A549 (cell line): ENCODE results near the gene TRAFD1. TPM values are rescaled to one million over a fixed set of nuclear protein-coding genes. Genes with fewer than 3 reads are reported as not detected.

Experiments used
- ATAC-seq, 2 experiments: fragments of 200-7000 bp in 1 of 2; fragments of >200 bp in 1 of 2; cut with Nextera tagmentation in 1 of 2; cut with Tn5 transposase in 1 of 2; 3 replicates each; pipeline versions ENCODE4 v1.8.0 to v1.9.1; 2018 to 2020; ENCODE audit warnings: mild to moderate bottlenecking in 1 of 2, moderate library complexity in 1 of 2
- CTCF ChIA-PET: fragments of 300-600 bp; sonication (Branson Sonifier 250); formaldehyde crosslinking; extraction: SDS; loops from one replicate; lab custom pipeline; 2021; ENCODE audit warnings: antibody characterized with exemption, inconsistent platforms; lab: Yijun Ruan, JAX
- POLR2A ChIA-PET: fragments of 350-600 bp; formaldehyde crosslinking; extraction: SDS; loops from one replicate; lab custom pipeline; 2021; ENCODE audit warnings: antibody characterized with exemption, inconsistent platforms; lab: Yijun Ruan, JAX
- DNase-seq, 2 experiments: peaks; one replicate each; pipeline versions ENCODE4 v3.0.0 to v3.0.0-alpha.2; 2011 to 2016; ENCODE audit warnings: low read depth in 1 of 2, low spot score in 1 of 2
- FAIRE-seq: peaks from 2 replicates; lab custom pipeline; 2011; peaks lifted over from hg19 to GRCh38; lab: Jason Lieb, UNC
- H3K27ac ChIP-seq, 2 experiments: fragments of >200 bp; sonication (Bioruptor Twin); formaldehyde crosslinking; 3 replicates each; pipeline ENCODE4 v1.5.1; 2016 to 2017
- H3K4me1 ChIP-seq: fragments of >200 bp; sonication (Bioruptor Twin); formaldehyde crosslinking; 3 replicates; pipeline ENCODE4 v1.6.1; 2016
- H3K4me2 ChIP-seq: fragments of >200 bp; sonication (Bioruptor Twin); formaldehyde crosslinking; 3 replicates; pipeline ENCODE4 v1.6.1; 2016
- H3K4me3 ChIP-seq: fragments of >200 bp; sonication (Bioruptor Twin); formaldehyde crosslinking; 3 replicates; pipeline ENCODE4 v1.5.1; 2016
- H3K9me3 ChIP-seq: fragments of >200 bp; sonication (Bioruptor Twin); formaldehyde crosslinking; 3 replicates; pipeline ENCODE4 v1.6.1; 2016
- BCL3 ChIP-seq: fragments of >200 bp; sonication (Bioruptor Twin); formaldehyde crosslinking; IDR thresholded peaks from 3 replicates; pipeline ENCODE4 v1.6.1; 2016
- CBX8 ChIP-seq: fragments of 200-600 bp; sonication (generic); IDR thresholded peaks from 2 replicates; pipeline ENCODE4 v1.6.1; 2016
- CHD4 ChIP-seq: fragments of 200-600 bp; sonication (generic); IDR thresholded peaks from 2 replicates; pipeline ENCODE4 v1.6.1; 2016; ENCODE audit warnings: antibody characterized with exemption, mild to moderate bottlenecking, borderline replicate concordance
- HEYL ChIP-seq: fragments of 250-450 bp; sonication (Bioruptor Pico); IDR thresholded peaks from 2 replicates; pipeline ENCODE4 v1.8.0; 2021; ENCODE audit warnings: mild to moderate bottlenecking, moderate library complexity
- HOXB13 ChIP-seq: fragments of 250-450 bp; sonication (Bioruptor Pico); IDR thresholded peaks from 2 replicates; pipeline ENCODE4 v1.5.0; 2020; ENCODE audit warnings: low read depth, mild to moderate bottlenecking, moderate library complexity
- KDM5A ChIP-seq: fragments of 200-600 bp; sonication (generic); IDR thresholded peaks from 2 replicates; pipeline ENCODE4 v1.6.1; 2016; ENCODE audit warnings: antibody characterized with exemption, mild to moderate bottlenecking
- NR3C1 ChIP-seq: fragments of >200 bp; sonication (Bioruptor Twin); formaldehyde crosslinking; IDR thresholded peaks from 3 replicates; pipeline ENCODE4 v1.6.1; 2017
- PBX3 ChIP-seq: IDR thresholded peaks from 2 replicates; pipeline ENCODE4 v1.6.1; 2012
- POLR2A ChIP-seq: IDR thresholded peaks from 2 replicates; pipeline ENCODE4 v1.6.1; 2012; ENCODE audit warnings: mild to moderate bottlenecking, low read length
- RNF2 ChIP-seq: fragments of 200-600 bp; sonication (generic); IDR thresholded peaks from 2 replicates; pipeline ENCODE4 v1.6.1; 2016; ENCODE audit warnings: low read depth, mild to moderate bottlenecking, antibody characterized with exemption, moderate library complexity, borderline replicate concordance
- TFCP2L1 ChIP-seq: fragments of 250-450 bp; sonication (Bioruptor Pico); IDR thresholded peaks from 2 replicates; pipeline ENCODE4 v1.5.0; 2021; ENCODE audit warnings: mild to moderate bottlenecking
- TP53 ChIP-seq: fragments of 250-450 bp; sonication (Bioruptor Pico); IDR thresholded peaks from 2 replicates; pipeline ENCODE4 v1.5.0; 2021; ENCODE audit warnings: mild to moderate bottlenecking, moderate library complexity
- ZSCAN20 ChIP-seq: fragments of 250-450 bp; sonication (Bioruptor Pico); IDR thresholded peaks from 2 replicates; pipeline ENCODE4 v1.8.0; 2022; ENCODE audit warnings: mild to moderate bottlenecking, moderate library complexity
- WGBS: methylation state at CpG from one replicate; pipeline ENCODE4 v1.1.6; 2017; ENCODE audit errors: missing lambda C conversion rate; 5-methylcytosine and 5-hydroxymethylcytosine counted together
- polyA plus RNA-seq, 4 experiments: library from polyadenylated mRNA; depleted of rRNA in 3 of 4; stranded (reverse); fragments of >200 nt; fragmentation: RNase III in 1 of 4; extraction: RNeasy Plus Mini Kit Qiagen cat#74134 plus additional on column Dnase treatment in 1 of 4; gene quantifications; 2 replicates in 3 of 4; 3 replicates in 1 of 4; pipeline ENCODE4 v1.2.3, GENCODE V29; 2011 to 2017
- TF ChIP-seq, protein P1 (sequence below): fragments of 250-450 bp; sonication (Bioruptor Pico); IDR thresholded peaks from 2 replicates; pipeline ENCODE4 v1.5.0; 2021; ENCODE audit warnings: mild to moderate bottlenecking, moderate library complexity, borderline replicate concordance
- TF ChIP-seq, protein P2 (sequence below): fragments of 450-650 bp; IDR thresholded peaks from 2 replicates; pipeline ENCODE4 v1.6.1; 2014; ENCODE audit warnings: antibody characterized with exemption
- TF ChIP-seq, protein P3 (sequence below): fragments of 200-600 bp; sonication (generic); IDR thresholded peaks from 2 replicates; pipeline ENCODE4 v1.6.1; 2016; ENCODE audit warnings: antibody characterized with exemption, mild to moderate bottlenecking, moderate library complexity
- TF ChIP-seq, protein P4 (sequence below): IDR thresholded peaks from 2 replicates; pipeline ENCODE4 v1.6.1; 2012

Gene TRAFD1
- polyA plus RNA-seq, 2 of the 4 experiments (the other 2 are of a cell fraction), result 23.3 to 41.1 TPM

DNA sequence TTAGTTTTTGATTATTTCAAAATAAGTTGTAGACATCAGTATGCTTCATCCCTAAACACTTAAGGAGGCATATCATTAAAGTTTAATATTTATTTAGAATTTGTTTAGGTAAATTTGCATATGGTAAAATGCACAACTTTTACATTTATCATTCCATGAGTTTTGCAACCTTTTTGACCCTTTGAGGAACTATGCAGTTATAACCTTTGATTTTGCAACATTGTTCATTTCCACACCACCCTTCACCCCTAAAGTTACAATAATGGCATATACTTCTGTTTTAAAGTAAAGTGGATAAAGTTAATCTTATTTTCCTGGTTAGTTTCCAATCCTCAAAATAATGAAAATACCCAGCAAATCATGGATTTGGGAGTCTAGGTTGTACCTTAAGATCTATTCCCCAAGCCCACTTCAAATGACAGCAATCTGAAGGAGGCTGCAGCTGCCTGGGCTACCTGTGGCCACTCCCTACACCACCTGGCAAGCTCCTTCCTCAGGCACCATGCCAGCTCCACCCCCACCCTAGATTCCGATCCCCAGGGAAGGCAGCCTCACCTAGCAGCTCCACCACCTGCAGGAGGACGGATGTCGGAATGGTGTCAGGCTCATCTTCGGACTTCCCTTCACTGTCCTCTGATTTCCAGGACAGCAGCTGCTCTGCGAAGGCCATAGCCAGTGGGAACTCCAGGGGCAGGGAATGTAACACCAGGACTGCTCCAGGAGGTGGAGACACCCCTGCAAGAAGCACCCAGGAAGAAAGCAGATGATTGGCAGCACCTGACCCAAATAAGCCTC, 65.1 kb downstream of the TRAFD1 start:
- POLR2A ChIA-PET, result no interaction called here
- FAIRE-seq, result no peak

GRCh38 chr12:112191201-112191600, 65.8 kb downstream of the TRAFD1 start:
- DNase-seq (no peak), FAIRE-seq (no peak), ATAC-seq (no peak)
- no peak overlapping the region for H3K4me3 ChIP-seq
- no peak overlapping the region for H3K27ac ChIP-seq
- no peaks in the 10 kb centered on the region for H3K9me3 ChIP-seq
- ChIA-PET CTCF (interaction anchor here (0.9 to 6.3 kb wide), 6 partner anchors 7 to 391 kb away, joined by 4 to 32 read pairs (median 6); no protein-coding TSS in a partner anchor), POLR2A (no interaction called here)
- H3K4me1 ChIP-seq, result no peaks in the 10 kb centered on the region
- 97% methylated on average over 2 of the region's 2 CpGs for WGBS
- H3K4me2 ChIP-seq, result no peak overlapping the region
- TF ChIP-seq RNF2, result no peak
- TF ChIP-seq NR3C1, result no peak
- TF ChIP-seq, protein P1, sequence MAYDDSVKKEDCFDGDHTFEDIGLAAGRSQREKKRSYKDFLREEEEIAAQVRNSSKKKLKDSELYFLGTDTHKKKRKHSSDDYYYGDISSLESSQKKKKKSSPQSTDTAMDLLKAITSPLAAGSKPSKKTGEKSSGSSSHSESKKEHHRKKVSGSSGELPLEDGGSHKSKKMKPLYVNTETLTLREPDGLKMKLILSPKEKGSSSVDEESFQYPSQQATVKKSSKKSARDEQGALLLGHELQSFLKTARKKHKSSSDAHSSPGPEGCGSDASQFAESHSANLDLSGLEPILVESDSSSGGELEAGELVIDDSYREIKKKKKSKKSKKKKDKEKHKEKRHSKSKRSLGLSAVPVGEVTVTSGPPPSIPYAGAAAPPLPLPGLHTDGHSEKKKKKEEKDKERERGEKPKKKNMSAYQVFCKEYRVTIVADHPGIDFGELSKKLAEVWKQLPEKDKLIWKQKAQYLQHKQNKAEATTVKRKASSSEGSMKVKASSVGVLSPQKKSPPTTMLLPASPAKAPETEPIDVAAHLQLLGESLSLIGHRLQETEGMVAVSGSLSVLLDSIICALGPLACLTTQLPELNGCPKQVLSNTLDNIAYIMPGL (CRISPR knock-in tag), result no peak
- no peak for TF ChIP-seq BCL3
- TF ChIP-seq KDM5A, result no peak
- no peak for TF ChIP-seq ZSCAN20 (CRISPR knock-in tag)
- TF ChIP-seq PBX3, result no peak
- no peak for TF ChIP-seq HEYL (CRISPR knock-in tag)
- TF ChIP-seq POLR2A, result no peak
- no peak for TF ChIP-seq CBX8

More for the DNA sequence above, 65.1 kb downstream of the TRAFD1 start:
- TF ChIP-seq, protein P2, sequence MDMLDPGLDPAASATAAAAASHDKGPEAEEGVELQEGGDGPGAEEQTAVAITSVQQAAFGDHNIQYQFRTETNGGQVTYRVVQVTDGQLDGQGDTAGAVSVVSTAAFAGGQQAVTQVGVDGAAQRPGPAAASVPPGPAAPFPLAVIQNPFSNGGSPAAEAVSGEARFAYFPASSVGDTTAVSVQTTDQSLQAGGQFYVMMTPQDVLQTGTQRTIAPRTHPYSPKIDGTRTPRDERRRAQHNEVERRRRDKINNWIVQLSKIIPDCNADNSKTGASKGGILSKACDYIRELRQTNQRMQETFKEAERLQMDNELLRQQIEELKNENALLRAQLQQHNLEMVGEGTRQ, result no peak
- TF ChIP-seq, protein P3, sequence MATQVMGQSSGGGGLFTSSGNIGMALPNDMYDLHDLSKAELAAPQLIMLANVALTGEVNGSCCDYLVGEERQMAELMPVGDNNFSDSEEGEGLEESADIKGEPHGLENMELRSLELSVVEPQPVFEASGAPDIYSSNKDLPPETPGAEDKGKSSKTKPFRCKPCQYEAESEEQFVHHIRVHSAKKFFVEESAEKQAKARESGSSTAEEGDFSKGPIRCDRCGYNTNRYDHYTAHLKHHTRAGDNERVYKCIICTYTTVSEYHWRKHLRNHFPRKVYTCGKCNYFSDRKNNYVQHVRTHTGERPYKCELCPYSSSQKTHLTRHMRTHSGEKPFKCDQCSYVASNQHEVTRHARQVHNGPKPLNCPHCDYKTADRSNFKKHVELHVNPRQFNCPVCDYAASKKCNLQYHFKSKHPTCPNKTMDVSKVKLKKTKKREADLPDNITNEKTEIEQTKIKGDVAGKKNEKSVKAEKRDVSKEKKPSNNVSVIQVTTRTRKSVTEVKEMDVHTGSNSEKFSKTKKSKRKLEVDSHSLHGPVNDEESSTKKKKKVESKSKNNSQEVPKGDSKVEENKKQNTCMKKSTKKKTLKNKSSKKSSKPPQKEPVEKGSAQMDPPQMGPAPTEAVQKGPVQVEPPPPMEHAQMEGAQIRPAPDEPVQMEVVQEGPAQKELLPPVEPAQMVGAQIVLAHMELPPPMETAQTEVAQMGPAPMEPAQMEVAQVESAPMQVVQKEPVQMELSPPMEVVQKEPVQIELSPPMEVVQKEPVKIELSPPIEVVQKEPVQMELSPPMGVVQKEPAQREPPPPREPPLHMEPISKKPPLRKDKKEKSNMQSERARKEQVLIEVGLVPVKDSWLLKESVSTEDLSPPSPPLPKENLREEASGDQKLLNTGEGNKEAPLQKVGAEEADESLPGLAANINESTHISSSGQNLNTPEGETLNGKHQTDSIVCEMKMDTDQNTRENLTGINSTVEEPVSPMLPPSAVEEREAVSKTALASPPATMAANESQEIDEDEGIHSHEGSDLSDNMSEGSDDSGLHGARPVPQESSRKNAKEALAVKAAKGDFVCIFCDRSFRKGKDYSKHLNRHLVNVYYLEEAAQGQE, result no peak
- no peak for TF ChIP-seq ZSCAN20 (CRISPR knock-in tag)
- TF ChIP-seq TFCP2L1 (CRISPR knock-in tag), result no peak
- TF ChIP-seq, protein P4, sequence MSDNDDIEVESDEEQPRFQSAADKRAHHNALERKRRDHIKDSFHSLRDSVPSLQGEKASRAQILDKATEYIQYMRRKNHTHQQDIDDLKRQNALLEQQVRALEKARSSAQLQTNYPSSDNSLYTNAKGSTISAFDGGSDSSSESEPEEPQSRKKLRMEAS, result no peak
- no peak for TF ChIP-seq CHD4
- no peak for TF ChIP-seq TP53 (CRISPR knock-in tag)
- no peak for TF ChIP-seq HOXB13 (CRISPR knock-in tag)
- WGBS, result 85% methylated on average over 5 of the region's 5 CpGs
- CTCF ChIA-PET, result interaction anchor here (0.6 to 6.3 kb wide), 3 partner anchors 8 to 331 kb away, joined by 3 to 32 read pairs (median 8); no protein-coding TSS in a partner anchor
- DNase-seq, result no peak
- no peak overlapping the region for H3K27ac ChIP-seq
- ATAC-seq, result peak in 1 of 2 experiments; percentile 60; a peak in 3 of 6 replicates
- H3K4me1 ChIP-seq, result no peaks in the 10 kb centered on the region
- H3K4me2 ChIP-seq, result no peak overlapping the region
- H3K4me3 ChIP-seq, result no peak overlapping the region
- H3K9me3 ChIP-seq, result no peaks in the 10 kb centered on the region
